ENCODE data around the gene EID2B.

EID2B gene, protein sequence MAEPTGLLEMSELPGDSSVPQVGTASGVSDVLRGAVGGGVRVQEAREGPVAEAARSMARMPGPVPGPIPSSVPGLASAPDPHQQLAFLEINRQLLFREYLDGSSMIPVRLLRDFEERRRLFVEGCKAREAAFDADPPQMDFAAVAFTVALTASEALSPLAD

DNA sequence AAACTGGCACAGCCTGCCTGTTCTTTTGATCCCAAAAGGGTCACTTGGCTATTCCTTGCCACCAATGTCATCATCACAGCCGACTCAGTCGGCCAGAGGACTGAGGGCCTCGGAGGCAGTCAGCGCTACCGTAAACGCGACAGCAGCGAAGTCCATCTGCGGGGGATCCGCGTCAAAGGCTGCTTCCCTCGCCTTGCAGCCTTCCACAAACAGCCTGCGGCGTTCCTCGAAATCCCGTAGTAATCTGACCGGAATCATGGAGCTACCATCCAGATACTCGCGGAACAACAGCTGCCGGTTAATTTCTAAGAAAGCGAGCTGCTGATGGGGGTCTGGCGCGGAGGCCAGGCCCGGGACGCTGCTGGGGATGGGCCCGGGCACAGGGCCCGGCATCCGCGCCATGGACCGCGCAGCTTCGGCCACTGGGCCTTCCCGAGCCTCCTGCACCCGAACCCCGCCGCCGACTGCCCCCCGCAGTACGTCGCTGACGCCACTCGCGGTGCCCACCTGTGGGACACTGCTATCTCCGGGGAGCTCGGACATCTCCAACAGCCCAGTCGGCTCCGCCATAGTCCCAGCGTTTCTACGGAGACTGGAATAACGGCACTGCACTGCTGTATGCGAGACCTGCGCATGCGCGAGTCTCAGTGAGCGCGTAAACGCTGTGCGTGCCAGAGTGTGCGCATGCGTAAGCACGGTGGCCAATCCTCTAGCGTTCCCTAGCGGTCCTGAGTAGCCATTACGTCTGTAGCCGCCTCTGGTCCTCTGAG is at the start of gene EID2B:
Gene EID2B (minus strand): TSS at position 620 of the 770 bp plus-strand sequence. CDS start 50 bp downstream, at position 570.
- peak; percentile 88 to 95 (median 92) for DNase-seq (ENCODE audit: low read depth in 3 of 3, low spot score in 1 of 3)

DNA sequence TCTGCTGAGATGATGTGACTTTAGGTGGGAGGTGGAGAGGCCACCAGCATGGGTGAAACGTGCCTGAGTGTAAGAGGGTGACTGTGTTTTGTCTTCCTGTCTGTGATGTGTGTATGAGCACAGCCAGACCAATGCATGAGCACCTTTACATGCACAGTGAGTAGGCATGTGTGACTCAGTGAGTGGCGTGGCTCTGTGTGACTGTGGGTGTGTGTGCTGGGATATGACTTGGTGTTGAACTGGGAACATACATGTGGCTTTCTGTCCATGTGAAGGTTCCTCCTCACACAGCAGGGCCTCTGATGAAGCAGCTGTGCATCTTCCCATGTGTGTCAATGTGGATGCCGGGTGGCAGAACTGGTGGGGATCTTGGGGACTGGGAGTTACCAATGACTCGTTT is 49.8 kb upstream of the EID2B start:
- no peak for DNase-seq (ENCODE audit: low read depth in 3 of 3, low spot score in 1 of 3)

DNA sequence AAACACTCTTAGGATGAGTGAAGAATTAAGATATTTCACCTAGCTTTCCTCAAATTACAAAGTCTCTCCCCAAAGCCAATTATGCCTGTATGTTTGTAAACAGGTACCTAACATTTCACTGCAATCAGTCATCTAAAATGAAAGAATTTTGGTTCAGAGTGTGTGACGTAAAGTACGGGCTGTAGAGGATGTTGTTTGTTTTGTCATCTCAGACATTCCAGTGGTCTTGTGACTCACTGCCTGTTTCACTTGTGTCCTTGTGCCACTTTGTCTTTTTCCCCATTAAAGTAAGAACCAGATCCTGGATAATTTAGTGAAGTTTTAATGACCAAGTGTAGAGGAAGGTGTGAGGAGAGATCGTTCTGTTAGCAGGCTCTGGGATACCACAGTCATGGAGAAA is 36.0 kb upstream of the EID2B start:
- no peak for DNase-seq (ENCODE audit: low read depth in 3 of 3, low spot score in 1 of 3)

DNA sequence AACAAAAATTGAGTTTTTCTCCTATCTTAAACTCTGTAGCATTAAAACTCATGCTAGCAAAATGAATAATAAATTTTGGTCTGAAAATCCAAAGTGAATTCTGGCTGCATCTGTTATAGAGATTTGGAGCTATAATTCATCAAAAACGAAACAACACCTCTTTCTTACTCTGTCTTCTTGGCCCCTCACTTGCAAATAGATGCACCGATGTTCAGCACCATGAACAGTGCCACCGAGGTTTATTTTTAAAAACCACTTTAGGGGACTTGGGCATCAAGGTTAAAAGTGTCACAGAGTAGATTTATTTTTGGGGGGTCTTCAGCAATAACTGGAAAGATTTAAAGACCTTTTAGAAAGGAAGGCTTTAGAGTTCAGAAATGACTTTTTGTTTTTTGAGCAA is 33.4 kb upstream of the EID2B start:
- DNase-seq (ENCODE audit: low read depth in 3 of 3, low spot score in 1 of 3) = no peak

DNA sequence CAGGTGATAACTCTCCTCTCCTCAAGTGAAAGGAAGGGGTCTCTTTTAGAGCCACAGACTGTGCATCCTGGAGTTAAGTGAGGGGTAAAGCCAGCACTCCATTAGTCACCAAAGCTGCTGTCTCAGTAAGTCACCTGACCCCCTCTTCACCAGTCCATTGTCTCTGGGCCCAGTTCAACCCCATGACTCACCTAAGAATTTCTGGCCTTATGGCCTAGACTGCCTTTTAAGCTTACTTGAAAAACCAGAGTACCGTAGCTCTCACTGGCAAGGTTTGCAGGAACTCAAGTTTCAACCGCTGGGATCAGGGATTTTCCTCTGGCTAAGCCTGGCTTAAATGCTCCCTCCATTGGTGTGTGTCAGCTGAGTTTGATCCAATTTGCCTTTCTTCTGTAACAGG is 30.8 kb upstream of the EID2B start:
- DNase-seq (ENCODE audit: low read depth in 3 of 3, low spot score in 1 of 3) = no peak

DNA sequence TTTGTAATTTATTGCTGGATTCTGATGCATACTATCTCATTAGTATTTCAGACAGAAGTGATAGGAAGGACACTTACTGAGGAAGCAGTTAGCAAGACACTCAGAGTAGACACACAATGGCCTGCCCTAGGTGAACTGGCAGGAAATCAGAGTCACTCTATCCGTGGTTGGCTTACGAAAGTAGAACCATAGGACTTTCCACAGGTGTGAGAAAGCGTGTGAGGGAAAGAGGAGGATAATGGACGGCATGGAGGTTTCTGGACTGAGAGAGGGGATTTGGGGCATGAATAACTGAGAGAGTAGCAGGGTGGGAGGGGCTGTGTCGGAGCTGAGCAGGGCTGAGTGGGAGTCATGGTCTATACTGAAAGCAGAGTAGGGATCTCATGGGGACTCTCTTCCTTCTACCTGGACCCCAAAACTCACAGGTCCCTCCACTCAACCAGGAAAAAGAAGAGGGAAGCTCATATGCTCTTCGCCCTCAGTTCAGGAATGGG is 26.0 kb upstream of the EID2B start:
- no peak for DNase-seq (ENCODE audit: low read depth in 3 of 3, low spot score in 1 of 3)

DNA sequence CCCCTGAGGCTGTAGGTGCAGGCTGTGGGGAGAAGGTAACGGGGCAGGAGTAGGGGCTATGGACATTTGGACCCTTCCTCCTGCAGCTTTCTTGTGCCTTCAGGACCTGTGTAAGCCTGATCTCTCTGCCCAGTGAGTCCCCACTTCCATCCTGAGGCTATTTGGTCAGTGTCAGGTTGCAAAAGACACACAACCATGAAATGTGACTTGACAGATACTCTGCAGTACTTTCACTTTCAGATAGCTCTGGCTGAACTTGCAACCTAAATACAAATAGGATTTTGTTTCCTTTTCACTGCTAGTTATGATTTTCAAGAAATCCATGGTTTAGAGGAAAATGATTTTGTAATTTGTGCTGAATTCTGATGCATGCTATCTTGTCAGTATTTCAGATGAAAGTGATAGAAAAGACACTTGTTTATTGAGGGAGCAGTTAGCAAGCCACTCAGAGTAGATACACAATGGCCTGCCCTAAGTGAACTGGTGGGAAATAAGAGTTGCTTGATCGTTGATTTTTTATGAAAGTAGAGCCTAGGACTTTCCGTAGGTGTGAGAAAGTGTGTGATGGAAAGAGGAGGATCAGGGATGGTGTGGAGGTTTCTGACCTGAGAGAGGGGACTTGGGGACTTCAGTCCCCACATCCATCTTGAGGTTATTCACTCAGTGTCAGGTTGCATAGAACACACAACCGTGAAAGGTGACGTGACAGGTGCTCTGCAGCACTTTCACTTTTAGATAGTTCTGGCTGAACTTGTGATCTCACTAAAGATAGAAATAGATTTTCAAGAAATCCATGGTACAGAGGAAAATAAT is 25.4 kb upstream of the EID2B start:
- DNase-seq (ENCODE audit: low read depth in 3 of 3, low spot score in 1 of 3) = no peak

DNA sequence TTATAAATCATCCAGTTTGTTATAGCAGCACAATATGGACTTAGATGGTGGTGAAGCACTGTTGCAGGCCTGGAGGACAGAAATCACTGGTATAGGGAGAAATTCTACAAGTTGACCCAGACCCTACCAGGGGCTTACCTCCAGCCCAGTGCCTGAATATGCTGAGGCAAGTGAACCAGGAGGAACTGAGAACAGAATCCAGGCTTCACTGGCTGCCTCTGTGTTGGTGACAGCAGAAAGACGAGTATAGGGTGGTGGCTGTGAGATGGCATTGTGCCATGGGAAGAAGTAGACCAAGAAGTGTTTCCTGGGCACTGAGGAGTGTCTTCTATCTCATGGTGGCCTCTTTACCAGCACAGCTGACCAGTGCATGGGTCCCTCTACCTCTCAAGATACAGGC is 23.2 kb upstream of the EID2B start:
- no peak for DNase-seq (ENCODE audit: low read depth in 3 of 3, low spot score in 1 of 3)

DNA sequence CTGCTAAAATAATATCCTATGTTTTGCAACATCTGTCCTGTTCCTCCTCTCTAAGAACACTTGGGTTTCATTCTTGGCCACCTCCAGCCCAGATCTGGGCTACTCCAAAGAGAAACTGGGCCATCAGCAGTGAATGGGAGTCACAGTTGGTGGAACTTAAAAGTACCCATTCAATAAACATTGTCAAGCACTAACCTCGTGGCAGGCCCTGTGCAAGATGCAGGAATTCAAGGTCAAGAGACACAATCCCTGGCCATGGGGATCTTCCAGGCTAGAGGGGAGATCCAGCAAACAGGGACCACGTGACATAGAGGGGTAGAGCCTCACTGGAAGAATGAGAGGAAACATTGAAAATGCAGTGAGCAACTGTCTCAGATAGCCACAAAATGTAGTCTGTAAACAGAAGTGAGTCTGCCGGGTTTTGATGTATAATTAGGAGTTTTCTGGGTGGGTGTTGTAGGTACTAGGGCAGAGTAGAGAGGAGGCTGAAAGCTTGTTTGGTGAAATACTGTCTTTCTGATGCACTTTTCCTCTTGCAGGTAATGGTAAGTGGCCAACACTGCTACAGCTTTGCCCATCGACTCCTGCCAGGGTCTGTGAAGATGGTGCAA is 22.2 kb upstream of the EID2B start:
- DNase-seq (ENCODE audit: low read depth in 3 of 3, low spot score in 1 of 3) = no peak

DNA sequence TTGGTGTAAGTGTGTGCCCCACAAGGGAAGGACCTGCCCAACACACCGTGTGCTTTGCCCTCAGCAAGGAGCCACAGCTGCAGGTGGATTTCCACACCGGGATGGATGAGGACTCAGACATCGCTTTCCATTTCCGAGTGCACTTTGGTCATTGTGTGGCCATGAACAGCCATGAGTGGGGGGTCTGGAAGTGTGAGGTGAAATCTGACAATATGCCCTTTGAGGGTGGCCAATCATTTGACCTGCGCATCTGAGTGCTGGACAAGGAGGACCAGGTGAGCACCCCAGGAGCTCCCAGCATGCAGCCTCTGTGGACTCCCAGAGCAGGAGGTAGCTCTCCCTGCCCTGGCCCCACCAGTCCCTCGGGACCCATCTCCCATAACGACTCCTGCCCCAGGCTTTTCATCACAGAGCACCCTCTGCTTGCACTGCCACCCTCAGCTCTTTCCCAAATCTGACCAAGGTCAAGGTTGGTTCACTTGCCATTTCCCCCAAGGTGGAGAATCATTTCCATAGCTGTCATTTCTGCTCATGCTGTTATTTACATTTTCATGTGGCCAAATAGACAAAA is 20.5 kb upstream of the EID2B start:
- DNase-seq (ENCODE audit: low read depth in 3 of 3, low spot score in 1 of 3) = no peak

DNA sequence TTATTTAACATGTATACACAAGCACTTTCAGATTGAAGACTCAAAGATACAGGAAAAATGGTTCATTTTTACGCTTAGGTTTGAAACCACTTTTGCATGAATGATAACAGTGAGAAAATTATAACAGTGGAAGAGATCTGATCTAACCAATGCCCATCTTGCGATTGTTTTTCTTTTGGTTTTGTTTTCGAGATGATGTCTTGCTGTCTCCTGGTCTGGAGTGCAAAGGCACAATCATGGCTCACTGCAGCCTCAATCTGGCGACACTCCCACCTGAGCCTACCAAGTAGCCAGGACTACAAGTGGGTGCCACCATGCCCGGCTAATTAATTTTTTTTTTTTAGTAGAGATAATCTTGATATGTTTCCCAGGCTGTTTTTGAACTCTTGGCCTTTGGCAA is 17.5 kb upstream of the EID2B start:
- DNase-seq (ENCODE audit: low read depth in 3 of 3, low spot score in 1 of 3) = no peak

DNA sequence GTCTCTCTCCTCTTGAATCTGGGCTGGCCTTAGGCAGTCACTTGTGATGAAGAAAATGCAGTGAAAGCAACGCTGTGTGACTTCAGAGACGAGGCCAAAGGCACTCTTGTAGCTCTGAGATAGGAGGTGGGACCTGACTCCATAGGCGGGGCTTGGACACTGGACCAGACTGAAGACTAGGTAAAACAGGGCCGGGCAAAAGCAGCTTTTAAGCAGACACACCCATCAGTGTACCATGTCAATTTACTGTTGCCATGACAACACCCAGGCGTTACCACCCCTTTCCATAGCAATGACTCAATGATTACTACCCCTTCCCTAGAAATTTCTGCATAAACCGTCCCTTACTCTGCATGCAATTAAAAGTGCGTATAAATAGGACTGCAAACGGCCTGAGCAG is 13.9 kb upstream of the EID2B start:
- DNase-seq (ENCODE audit: low read depth in 3 of 3, low spot score in 1 of 3) = no peak

DNA sequence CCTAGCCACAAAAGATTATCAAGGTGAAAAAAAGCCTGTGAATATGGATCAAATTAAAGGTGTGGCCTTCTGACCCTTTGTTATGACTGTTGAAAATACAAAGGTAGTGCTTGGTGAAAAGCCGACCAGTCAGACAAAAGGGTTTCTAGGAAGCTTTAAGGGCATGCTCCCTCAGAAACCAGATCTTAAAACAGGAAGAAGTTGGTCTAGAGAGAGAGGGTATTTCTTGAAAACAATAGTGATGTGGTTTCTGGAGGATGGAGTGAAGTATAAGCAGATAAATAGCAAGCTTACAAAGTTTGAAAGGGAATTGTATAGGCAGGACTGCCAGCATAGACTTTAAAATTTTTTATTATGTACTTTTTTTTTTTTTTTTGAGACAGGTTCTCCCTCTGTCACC is 12.3 kb upstream of the EID2B start:
- no peak for DNase-seq (ENCODE audit: low read depth in 3 of 3, low spot score in 1 of 3)

DNA sequence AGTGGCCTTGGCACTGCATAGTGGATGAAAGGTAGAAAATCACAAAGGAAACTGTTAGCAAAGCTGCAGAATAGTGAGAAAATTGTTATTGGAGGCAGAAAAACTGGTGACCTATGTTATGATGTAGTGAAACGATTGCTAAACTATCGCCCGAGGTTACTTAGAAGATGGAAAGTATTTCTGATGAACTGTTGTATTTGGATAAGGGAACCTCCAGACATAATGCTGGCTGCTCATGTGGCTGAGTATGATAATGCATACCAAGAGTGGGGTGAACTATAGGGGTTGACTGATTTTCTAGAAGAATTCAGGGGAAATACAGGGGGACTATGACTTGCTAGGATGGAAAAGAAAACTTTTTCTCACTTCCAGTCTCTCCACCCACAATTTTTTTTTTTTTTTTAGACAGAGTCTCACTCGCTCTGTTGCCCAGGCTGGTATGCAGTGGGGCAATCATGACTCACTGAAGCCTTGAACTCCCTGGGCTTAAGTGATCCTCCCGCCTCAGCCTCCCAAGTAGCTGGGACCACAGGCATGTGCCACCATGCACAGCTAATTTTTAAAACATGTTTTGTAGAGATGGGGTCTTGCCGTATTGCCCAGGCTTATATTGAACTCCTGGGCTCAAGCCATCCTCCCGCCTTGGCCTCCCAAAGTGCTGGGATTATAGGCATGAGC is 11.7 kb upstream of the EID2B start:
- no peak for DNase-seq (ENCODE audit: low read depth in 3 of 3, low spot score in 1 of 3)

DNA sequence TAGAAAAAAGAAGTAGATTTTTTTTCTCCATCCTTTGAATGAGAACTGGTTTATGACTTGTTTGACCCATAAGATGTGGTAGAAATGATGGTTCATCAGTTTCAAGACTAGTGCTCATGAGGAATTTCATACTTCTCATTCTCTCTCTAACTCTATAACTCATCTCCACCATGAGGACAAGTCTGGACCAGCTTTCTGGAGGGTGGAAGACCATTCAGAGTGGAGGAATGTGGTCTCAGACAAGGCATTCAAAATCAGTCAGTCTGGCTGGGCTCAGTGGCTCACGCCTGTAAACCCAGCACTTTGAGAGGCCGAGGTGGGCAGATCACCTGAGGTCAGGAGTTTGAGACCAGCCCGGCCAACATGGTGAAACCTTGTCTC is 10.8 kb upstream of the EID2B start:
- no peak for DNase-seq (ENCODE audit: low read depth in 3 of 3, low spot score in 1 of 3)

DNA sequence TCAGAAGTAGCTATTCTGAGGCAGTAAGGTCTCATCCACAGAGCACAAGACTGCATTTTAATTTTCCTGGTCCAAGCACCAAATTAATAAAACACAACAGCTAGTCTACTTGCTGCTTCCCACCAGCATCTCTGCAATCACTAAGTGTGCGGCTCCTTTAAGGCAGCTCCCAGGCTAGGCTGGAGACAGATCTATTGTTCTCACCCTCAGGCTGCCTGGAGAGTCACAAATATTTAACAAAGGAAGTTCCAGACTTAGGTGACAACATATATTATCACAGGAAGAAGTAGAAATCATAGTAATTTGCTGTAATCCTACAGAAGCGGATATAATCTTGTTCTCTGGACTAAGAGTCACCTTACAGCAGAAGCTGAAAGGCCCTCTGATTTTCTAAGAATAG is 9.6 kb upstream of the EID2B start:
- no peak for DNase-seq (ENCODE audit: low read depth in 3 of 3, low spot score in 1 of 3)

DNA sequence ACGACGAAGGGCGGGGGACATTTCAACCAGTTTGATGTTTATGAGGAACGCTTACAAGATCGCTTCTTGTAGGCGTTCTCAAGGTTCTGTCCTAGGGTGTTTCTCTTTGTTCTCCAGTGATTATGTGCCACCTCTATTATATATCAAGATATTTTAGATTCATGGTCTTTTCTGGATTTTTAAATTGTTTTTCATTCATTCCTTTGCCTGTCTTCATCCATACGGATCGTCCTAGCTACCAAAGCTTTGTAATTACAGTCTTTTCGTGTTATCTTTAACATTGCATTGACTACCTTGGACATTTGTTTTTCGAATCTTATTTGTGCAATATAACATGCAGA is 7.7 kb upstream of the EID2B start:
- DNase-seq (ENCODE audit: low read depth in 3 of 3, low spot score in 1 of 3) = no peak

DNA sequence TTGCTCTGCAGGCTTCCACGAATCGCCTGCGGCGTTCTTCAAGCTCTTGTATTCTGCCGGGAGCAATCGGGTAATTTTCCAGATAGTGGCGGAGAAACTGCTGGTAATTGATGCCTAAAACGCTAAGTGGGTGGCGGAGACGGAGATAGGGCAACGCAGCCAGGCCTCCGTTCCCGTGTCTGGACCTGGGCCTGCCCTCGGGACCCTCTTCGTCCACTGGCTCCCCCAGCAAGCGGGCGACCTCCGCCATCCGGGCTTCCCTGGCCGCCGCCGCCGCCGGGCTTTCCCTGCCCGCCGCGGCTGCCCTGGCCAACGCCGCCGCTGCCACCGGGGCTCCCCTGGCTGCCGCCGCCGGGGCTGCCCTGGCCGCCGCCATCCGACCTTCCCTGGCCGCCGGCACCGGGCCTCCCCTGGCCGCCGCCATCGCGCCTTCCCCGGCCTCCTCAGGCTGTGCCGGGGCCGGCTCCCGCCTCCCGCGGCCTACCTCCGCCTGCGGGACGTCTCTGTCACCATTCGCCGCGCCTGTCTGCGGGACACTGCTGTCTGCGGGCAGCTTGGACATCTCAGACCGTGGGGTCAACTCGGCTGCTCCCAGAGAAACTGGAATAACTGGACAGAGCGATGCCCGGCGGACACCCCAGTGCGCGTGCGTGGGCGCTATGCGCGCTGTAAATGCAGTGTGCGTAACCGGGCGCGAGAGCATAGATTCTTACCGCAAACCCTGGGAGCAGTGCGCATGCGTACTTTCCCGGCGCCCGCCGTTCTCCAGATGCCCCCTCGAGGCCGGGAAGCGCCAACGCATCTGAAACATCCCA is 7.1 kb upstream of the EID2B start, which contains the start of gene EID2:
Gene EID2 (minus strand): TSS at position 644 of the 815 bp plus-strand sequence. CDS start 82 bp downstream, at position 562.
- peak; percentile 86 to 93 (median 92) for DNase-seq (ENCODE audit: low read depth in 3 of 3, low spot score in 1 of 3)

DNA sequence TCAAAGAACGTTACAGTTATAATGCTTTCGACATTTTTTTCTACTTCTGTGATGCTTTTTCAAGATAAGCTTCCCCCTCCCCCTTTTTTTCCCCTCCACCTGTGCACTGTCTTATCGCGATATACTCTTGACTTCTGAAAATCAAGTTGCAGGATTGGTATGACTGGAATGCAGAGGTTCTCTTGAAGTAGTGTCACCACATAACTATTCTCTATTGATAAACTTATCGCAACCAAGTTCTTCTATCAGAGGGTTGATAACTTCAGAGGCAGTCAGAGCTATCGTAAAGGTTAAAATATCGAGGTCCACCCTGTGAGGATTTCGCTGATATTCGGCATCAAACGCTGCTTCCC is 6.5 kb upstream of the EID2B start:
- no peak for DNase-seq (ENCODE audit: low read depth in 3 of 3, low spot score in 1 of 3)

DNA sequence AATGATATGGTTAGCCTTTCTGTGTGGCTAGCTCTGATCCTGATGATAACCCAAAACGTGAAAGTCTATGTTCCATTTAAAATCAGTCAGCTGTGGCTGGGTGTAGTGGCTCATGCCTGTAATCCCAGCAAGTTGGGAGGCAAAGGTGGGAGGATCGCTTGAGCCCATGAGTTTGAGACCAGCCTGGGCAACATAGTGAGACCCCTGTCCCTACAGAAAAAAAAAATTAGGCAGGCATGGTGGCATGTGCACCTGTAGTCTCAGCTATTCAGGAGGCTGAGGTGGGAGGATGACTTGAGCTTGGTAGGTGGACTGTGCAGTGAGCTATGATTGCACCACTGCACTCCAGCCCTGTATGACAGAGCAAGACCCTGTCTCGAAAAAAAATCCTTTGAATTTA is 1.1 kb upstream of the EID2B start:
- DNase-seq (ENCODE audit: low read depth in 3 of 3, low spot score in 1 of 3) = no peak

All from stimulated activated CD4-positive, alpha-beta T cell treated with anti-CD3 and anti-CD28 coated beads, TNF-alpha, amount 100 ng/mL, for 1 hour (primary cell).